Naive thymus-derived CD4-positive, alpha-beta T cell (primary cell): ENCODE results near the gene SNX30. TPM values are rescaled to one million over a fixed set of nuclear protein-coding genes. Genes with fewer than 3 reads are reported as not detected.

Experiments
- ATAC-seq: fragments of 150-1000 bp; cut with Tn5 transposase; 2 replicates; pipeline ENCODE4 v1.10.0; 2021; ENCODE audit warnings: mild to moderate bottlenecking, moderate library complexity
- CTCF ChIA-PET: fragments of 350-600 bp; sonication (Branson Sonifier 250); formaldehyde crosslinking; loops from one replicate; lab custom pipeline; 2021; ENCODE audit warnings: antibody characterized with exemption; lab: Charles Lee
- POLR2A ChIA-PET: fragments of 350-600 bp; sonication (Branson Sonifier 250); formaldehyde crosslinking; loops from one replicate; lab custom pipeline; 2021; ENCODE audit warnings: antibody characterized with exemption, inconsistent platforms; lab: Charles Lee
- DNase-seq, 9 donors: peaks; one replicate each; pipeline versions ENCODE4 v3.0.0 to v3.0.0-alpha.2; 2020 to 2022; ENCODE audit warnings: mixed read lengths in 1 of 9
- H3K27ac ChIP-seq: one replicate; pipeline ENCODE4 v1.7.0; 2013; ENCODE audit warnings: mild to moderate bottlenecking, low read depth, low read length, moderate library complexity
- H3K27me3 ChIP-seq, 2 donors: one replicate each; pipeline ENCODE4 v1.7.0; 2013; ENCODE audit warnings: low read length in 2 of 2, mild to moderate bottlenecking in 2 of 2, moderate library complexity in 2 of 2; ENCODE audit not compliant: control insufficient read depth in 2 of 2, insufficient read depth in 2 of 2
- H3K36me3 ChIP-seq, 3 experiments: 1 replicate in 2 of 3; 2 replicates in 1 of 3; pipeline ENCODE4 v1.7.0; 2013; ENCODE audit warnings: low read length in 3 of 3, mild to moderate bottlenecking in 3 of 3, moderate library complexity in 1 of 3; ENCODE audit not compliant: insufficient read depth in 3 of 3, control insufficient read depth in 2 of 3
- H3K4me1 ChIP-seq, 2 donors: one replicate each; pipeline ENCODE4 v1.7.0; 2013; ENCODE audit warnings: low read length in 2 of 2, mild to moderate bottlenecking in 2 of 2, moderate library complexity in 1 of 2; ENCODE audit not compliant: control insufficient read depth in 2 of 2, insufficient read depth in 2 of 2
- H3K4me3 ChIP-seq: 2 replicates; pipeline ENCODE4 v1.7.0; 2013; ENCODE audit warnings: mild to moderate bottlenecking, low read length
- H3K9me3 ChIP-seq, 3 experiments: 1 replicate in 2 of 3; 2 replicates in 1 of 3; pipeline ENCODE4 v1.7.0; 2013; ENCODE audit warnings: low read length in 3 of 3; ENCODE audit not compliant: control insufficient read depth in 2 of 3
- H3K27ac Mint-ChIP-seq, 9 donors: one replicate each; pipeline ENCODE4 v1.8.0; 2020 to 2022; ENCODE audit warnings: mixed read lengths in 9 of 9, mild to moderate bottlenecking in 8 of 9, moderate library complexity in 5 of 9, inconsistent platforms in 2 of 9
- H3K27me3 Mint-ChIP-seq, 5 donors: one replicate each; pipeline ENCODE4 v1.8.0; 2021 to 2022; ENCODE audit warnings: mixed read lengths in 5 of 5, mild to moderate bottlenecking in 1 of 5
- H3K36me3 Mint-ChIP-seq, 5 donors: one replicate each; pipeline ENCODE4 v1.8.0; 2020 to 2022; ENCODE audit warnings: mixed read lengths in 5 of 5, mild to moderate bottlenecking in 3 of 5, inconsistent platforms in 1 of 5
- H3K4me1 Mint-ChIP-seq, 7 donors: one replicate each; pipeline ENCODE4 v1.8.0; 2020 to 2022; ENCODE audit warnings: mixed read lengths in 7 of 7, mild to moderate bottlenecking in 3 of 7, inconsistent platforms in 1 of 7
- H3K4me3 Mint-ChIP-seq, 10 donors: one replicate each; pipeline ENCODE4 v1.8.0; 2020 to 2022; ENCODE audit warnings: mild to moderate bottlenecking in 10 of 10, mixed read lengths in 10 of 10, moderate library complexity in 6 of 10, inconsistent platforms in 2 of 10
- H3K9me3 Mint-ChIP-seq, 11 donors: one replicate each; pipeline ENCODE4 v1.8.0; 2020 to 2022; ENCODE audit warnings: mixed read lengths in 11 of 11, mild to moderate bottlenecking in 4 of 11, inconsistent platforms in 1 of 11, moderate library complexity in 1 of 11
- intact Hi-C, 2 donors: fragments of 100-400 bp; cut with micrococcal nuclease; formaldehyde crosslinking; loops; one replicate each; pipeline ENCODE4 v1.15.1; 2023
- polyA plus RNA-seq, 2 donors: library from polyadenylated mRNA; unstranded; fragments of 300-500 nt; fragmentation: Illumina TruSeq; gene quantifications; one replicate each; pipeline ENCODE4 v1.2.3, GENCODE V29; 2021
- total RNA-seq, 6 experiments: library from RNA in 5 of 6; stranded (reverse) in 5 of 6; gene quantifications; 1 replicate in 5 of 6; 2 replicates in 1 of 6; pipeline ENCODE4 v1.2.3 and lab custom pipeline; 2021 to 2026

SNX30 gene
- total and polyA plus RNA-seq, 7 experiments from 2014 or later = 0.98 to 15.8 (median 8.4) TPM

- Mint-ChIP-seq H3K4me3 (no peak overlapping the region), H3K9me3 (peaks cover 0 to 2% (median 0%) of the 10 kb centered on the region in 11 donors), H3K4me1 (no peaks in the 10 kb centered on the region), H3K27ac (no peak overlapping the region), H3K36me3 (peaks cover 1 to 36% (median 15%) of the 10 kb centered on the region in 5 donors), H3K27me3 (peaks cover 0 to 3% (median 0%) of the 10 kb centered on the region in 5 donors)
- H3K36me3 ChIP-seq = no peaks in the 10 kb centered on the region
- H3K27ac ChIP-seq = no peak overlapping the region
- no peaks in the 10 kb centered on the region for H3K9me3 ChIP-seq
- no peaks in the 10 kb centered on the region for H3K4me1 ChIP-seq
- no peak overlapping the region for H3K4me3 ChIP-seq
- intact Hi-C loops = no loop called here
- no peaks in the 10 kb centered on the region for H3K27me3 ChIP-seq
- POLR2A ChIA-PET = no interaction called here
- DNase-seq (no peak), ATAC-seq (no peak)
- CTCF ChIA-PET = no interaction called here
Observed at GRCh38 chr9:112881331-112881730, 130.8 kb downstream of the SNX30 start.

GRCh38 chr9:112884101-112884500 is 133.5 kb downstream of the SNX30 start:
- DNase-seq (no peak), ATAC-seq (no peak)
- no peaks in the 10 kb centered on the region for H3K36me3 ChIP-seq
- Mint-ChIP-seq H3K4me3 (no peak overlapping the region), H3K9me3 (peaks cover 0 to 3% (median 0%) of the 10 kb centered on the region in 11 donors), H3K4me1 (no peaks in the 10 kb centered on the region), H3K36me3 (peaks cover 0 to 12% (median 6%) of the 10 kb centered on the region in 5 donors), H3K27ac (no peak overlapping the region), H3K27me3 (peaks cover 0 to 6% (median 1%) of the 10 kb centered on the region in 5 donors)
- ChIA-PET CTCF (no interaction called here), POLR2A (no interaction called here)
- no peak overlapping the region for H3K27ac ChIP-seq
- intact Hi-C loops = no loop called here
- H3K9me3 ChIP-seq = no peaks in the 10 kb centered on the region
- H3K4me1 ChIP-seq = no peaks in the 10 kb centered on the region
- no peaks in the 10 kb centered on the region for H3K27me3 ChIP-seq
- H3K4me3 ChIP-seq = no peak overlapping the region

GRCh38 chr9:112884721-112885120 is 134.2 kb downstream of the SNX30 start:
- POLR2A ChIA-PET = no interaction called here
- peaks cover 0 to 12% (median 6%) of the 10 kb centered on the region in 5 donors for H3K36me3 Mint-ChIP-seq
- no peaks in the 10 kb centered on the region for H3K4me1 Mint-ChIP-seq
- no peak overlapping the region for H3K4me3 Mint-ChIP-seq
- no peak for ATAC-seq
- peaks cover 0 to 6% (median 0%) of the 10 kb centered on the region in 11 donors for H3K9me3 Mint-ChIP-seq
- Histone ChIP-seq H3K27me3 (no peaks in the 10 kb centered on the region), H3K4me3 (no peak overlapping the region), H3K9me3 (no peaks in the 10 kb centered on the region), H3K4me1 (no peaks in the 10 kb centered on the region), H3K36me3 (no peaks in the 10 kb centered on the region), H3K27ac (no peak overlapping the region)
- no peak overlapping the region for H3K27ac Mint-ChIP-seq
- CTCF ChIA-PET = no interaction called here
- peaks cover 4 to 12% (median 7%) of the 10 kb centered on the region in 5 donors for H3K27me3 Mint-ChIP-seq
- DNase-seq = no peak
- intact Hi-C loops = no loop called here

GRCh38 chr9:112885324-112885723 is 134.8 kb downstream of the SNX30 start:
- Histone ChIP-seq H3K36me3 (no peaks in the 10 kb centered on the region), H3K4me3 (no peak overlapping the region), H3K4me1 (no peaks in the 10 kb centered on the region), H3K27ac (no peak overlapping the region), H3K27me3 (no peaks in the 10 kb centered on the region), H3K9me3 (no peaks in the 10 kb centered on the region)
- H3K9me3 Mint-ChIP-seq = peaks cover 0 to 6% (median 0%) of the 10 kb centered on the region in 11 donors
- no peak overlapping the region for H3K4me3 Mint-ChIP-seq
- ChIA-PET POLR2A (no interaction called here), CTCF (no interaction called here)
- peaks cover 0 to 11% (median 7%) of the 10 kb centered on the region in 5 donors for H3K36me3 Mint-ChIP-seq
- no peak for DNase-seq
- intact Hi-C loops = no loop called here
- no peak overlapping the region for H3K27ac Mint-ChIP-seq
- peaks cover 9 to 17% (median 13%) of the 10 kb centered on the region in 5 donors for H3K27me3 Mint-ChIP-seq
- no peaks in the 10 kb centered on the region for H3K4me1 Mint-ChIP-seq
- no peak for ATAC-seq

GRCh38 chr9:112886351-112886750 is 135.8 kb downstream of the SNX30 start:
- Mint-ChIP-seq H3K4me3 (no peak overlapping the region), H3K4me1 (no peaks in the 10 kb centered on the region), H3K36me3 (peaks cover 0 to 7% (median 0%) of the 10 kb centered on the region in 5 donors), H3K27ac (no peak overlapping the region), H3K27me3 (peaks cover 9 to 26% (median 16%) of the 10 kb centered on the region in 5 donors), H3K9me3 (peaks cover 0 to 6% (median 0%) of the 10 kb centered on the region in 11 donors)
- intact Hi-C loops = no loop called here
- Histone ChIP-seq H3K9me3 (no peaks in the 10 kb centered on the region), H3K27me3 (no peaks in the 10 kb centered on the region), H3K36me3 (no peaks in the 10 kb centered on the region), H3K4me1 (no peaks in the 10 kb centered on the region), H3K4me3 (no peak overlapping the region), H3K27ac (no peak overlapping the region)
- ChIA-PET POLR2A (no interaction called here), CTCF (no interaction called here)
- no peak for ATAC-seq
- DNase-seq = no peak

GRCh38 chr9:112887381-112887780 is 136.8 kb downstream of the SNX30 start:
- peak; percentile 76 for ATAC-seq
- no peaks in the 10 kb centered on the region for H3K27me3 ChIP-seq
- Mint-ChIP-seq H3K9me3 (peaks cover 0 to 6% (median 0%) of the 10 kb centered on the region in 11 donors), H3K4me1 (no peaks in the 10 kb centered on the region), H3K27me3 (peaks cover 18 to 36% (median 26%) of the 10 kb centered on the region in 5 donors), H3K4me3 (no peak overlapping the region), H3K36me3 (peaks cover 0 to 7% (median 0%) of the 10 kb centered on the region in 5 donors), H3K27ac (no peak overlapping the region)
- H3K27ac ChIP-seq = no peak overlapping the region
- no peaks in the 10 kb centered on the region for H3K9me3 ChIP-seq
- no peaks in the 10 kb centered on the region for H3K4me1 ChIP-seq
- no peak overlapping the region for H3K4me3 ChIP-seq
- no peak for DNase-seq
- intact Hi-C loops = no loop called here
- POLR2A ChIA-PET = no interaction called here
- CTCF ChIA-PET = no interaction called here
- H3K36me3 ChIP-seq = no peaks in the 10 kb centered on the region
